ENCODE results near the gene SYT1.

- TF ChIP-seq CTCF (conservative IDR thresholded peaks at IDR 0.05 in 1 of 2, IDR thresholded peaks at IDR 0.05 in 1 of 2; ENCODE audit: low read depth in 1 of 2, low read length in 2 of 2), result no peak
- no peak for TF ChIP-seq EZH2 (IDR thresholded peaks at IDR 0.05; ENCODE audit: low read length, missing control alignments)
Measured at GRCh38 chr12:79262938-79263337, 398.4 kb downstream of the SYT1 start.
